PC-9 (cell line): ENCODE results near the gene PLEKHG4B.

Experiments
- CTCF ChIP-seq: fragments of 200-600 bp; sonication (generic); conservative IDR thresholded peaks from 2 replicates; pipeline ENCODE4 v1.6.1; 2017; ENCODE audit warnings: mixed run types, antibody characterized with exemption, mild to moderate bottlenecking, moderate library complexity
- EZH2 ChIP-seq: fragments of 200-600 bp; sonication (generic); IDR thresholded peaks from 2 replicates; pipeline ENCODE4 v1.8.0; 2017; ENCODE audit warnings: antibody characterized with exemption, low read depth

- no peak for TF ChIP-seq CTCF
- TF ChIP-seq EZH2, result no peak
These were observed 109.7 kb downstream of the PLEKHG4B start for GRCh38 chr5:201672-202071.
